Measurements from ENCODE around the gene NGDN. TPM values are rescaled to one million over a fixed set of nuclear protein-coding genes. Genes with fewer than 3 reads are reported as not detected.

Gene NGDN
- total and polyA plus RNA-seq, 4 experiments from 2014 or later: 60.7 to 95.1 (median 62.2) TPM

DNA sequence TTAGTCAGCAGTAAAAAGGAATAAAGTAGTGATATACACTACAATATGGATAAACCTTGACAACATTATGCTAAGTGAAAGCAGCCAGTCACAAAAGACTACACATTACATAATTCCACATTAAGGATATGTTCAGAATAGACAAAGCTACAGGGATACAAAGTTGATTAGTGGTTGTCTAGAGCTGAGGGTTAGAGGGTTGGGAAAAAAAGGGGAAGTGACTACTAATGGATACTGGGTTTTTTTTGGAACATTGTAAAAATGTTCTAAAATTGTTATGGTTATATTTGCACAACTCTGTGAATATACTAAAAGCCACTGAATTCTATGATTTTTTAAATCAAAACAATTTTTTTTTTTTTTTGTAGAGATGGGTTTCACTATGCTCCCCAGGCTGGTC, 4.8 kb upstream of the NGDN start:
- CTCF ChIA-PET (ENCODE audit: partially characterized antibody): interaction anchor here (0.8 to 1.2 kb wide), 3 partner anchors 11 to 95 kb away, joined by 3 read pairs; no protein-coding TSS in a partner anchor
- Histone ChIP-seq H3K9me3 (ENCODE audit: control insufficient read depth in 1 of 2, low read length in 2 of 2) (no peaks in the 10 kb centered on the region), H3K27ac (ENCODE audit: low read depth, low read length) (no peak overlapping the region), H3K4me3 (ENCODE audit: low read length in 2 of 2) (no peak overlapping the region), H3K27me3 (ENCODE audit: insufficient read depth, low read length) (no peaks in the 10 kb centered on the region), H3K36me3 (ENCODE audit: insufficient read depth, low read length) (no peaks in the 10 kb centered on the region), H3K4me1 (ENCODE audit: insufficient read depth, low read length) (peaks cover 7% of the 10 kb centered on the region)
- Mint-ChIP-seq H3K4me1 (peaks cover 0 to 2% (median 0%) of the 10 kb centered on the region in 4 donors), H3K27ac (no peak overlapping the region), H3K27me3 (peaks cover 3 to 5% of the 10 kb centered on the region in 2 donors), H3K4me3 (no peak overlapping the region), H3K36me3 (no peaks in the 10 kb centered on the region), H3K9me3 (no peaks in the 10 kb centered on the region)
- POLR2A ChIA-PET (ENCODE audit: partially characterized antibody): interaction anchor here (0.7 kb wide), 1 partner anchor 591 kb away, joined by 4 read pairs; no protein-coding TSS in a partner anchor
- intact Hi-C loops (cut with micrococcal nuclease): loop anchor here (5.0 to 10.0 kb wide), 3 partner anchors 367 to 980 kb away; partner anchors contain the start of genes ACIN1, C14orf119, DCAF11 and NRL
- DNase-seq: no peak

- H3K36me3 ChIP-seq (ENCODE audit: insufficient read depth, low read length): no peaks in the 10 kb centered on the region
- peak overlapping the region in 1 of 7 donors; percentile 5 for H3K27ac Mint-ChIP-seq
- H3K4me3 Mint-ChIP-seq: peak overlapping the region in 1 of 8 donors; percentile 29
- H3K4me1 Mint-ChIP-seq: peaks cover 0 to 2% (median 0%) of the 10 kb centered on the region in 4 donors
- H3K4me1 ChIP-seq (ENCODE audit: insufficient read depth, low read length): peaks cover 12% of the 10 kb centered on the region
- H3K27ac ChIP-seq (ENCODE audit: low read depth, low read length): no peak overlapping the region
- H3K4me3 ChIP-seq (ENCODE audit: low read length in 2 of 2): no peak overlapping the region
- intact Hi-C loops (cut with micrococcal nuclease): loop anchor here (5.0 to 10.0 kb wide), 3 partner anchors 368 to 980 kb away; partner anchors contain the start of genes ACIN1, C14orf119, DCAF11 and NRL
- ChIA-PET CTCF (ENCODE audit: partially characterized antibody) (interaction anchor here (0.8 to 1.2 kb wide), 3 partner anchors 10 to 94 kb away, joined by 3 read pairs; no protein-coding TSS in a partner anchor), POLR2A (ENCODE audit: partially characterized antibody) (no interaction called here)
- H3K9me3 Mint-ChIP-seq: no peaks in the 10 kb centered on the region
- peaks cover 0 to 2% of the 10 kb centered on the region in 2 donors for H3K36me3 Mint-ChIP-seq
- no peak for DNase-seq
- H3K27me3 Mint-ChIP-seq: peaks cover 1 to 5% of the 10 kb centered on the region in 2 donors
- H3K9me3 ChIP-seq (ENCODE audit: control insufficient read depth in 1 of 2, low read length in 2 of 2): no peaks in the 10 kb centered on the region
- no peaks in the 10 kb centered on the region for H3K27me3 ChIP-seq (ENCODE audit: insufficient read depth, low read length)
Measured at GRCh38 chr14:23465261-23465660, 4.2 kb upstream of the NGDN start.

GRCh38 chr14:23468704-23469126, 788 bp upstream of the NGDN start:
- intact Hi-C loops (cut with micrococcal nuclease): loop anchor here (1.0 to 10.0 kb wide), 7 partner anchors 88 to 976 kb away; partner anchors contain the start of genes ACIN1, AP1G2, C14orf119 and DCAF11
- POLR2A ChIA-PET (ENCODE audit: partially characterized antibody): interaction anchor here (0.7 to 1.0 kb wide), 4 partner anchors 10 to 703 kb away, joined by 3 read pairs; partner anchors contain the start of genes AP1G2 and OXA1L
- DNase-seq: no peak

DNA sequence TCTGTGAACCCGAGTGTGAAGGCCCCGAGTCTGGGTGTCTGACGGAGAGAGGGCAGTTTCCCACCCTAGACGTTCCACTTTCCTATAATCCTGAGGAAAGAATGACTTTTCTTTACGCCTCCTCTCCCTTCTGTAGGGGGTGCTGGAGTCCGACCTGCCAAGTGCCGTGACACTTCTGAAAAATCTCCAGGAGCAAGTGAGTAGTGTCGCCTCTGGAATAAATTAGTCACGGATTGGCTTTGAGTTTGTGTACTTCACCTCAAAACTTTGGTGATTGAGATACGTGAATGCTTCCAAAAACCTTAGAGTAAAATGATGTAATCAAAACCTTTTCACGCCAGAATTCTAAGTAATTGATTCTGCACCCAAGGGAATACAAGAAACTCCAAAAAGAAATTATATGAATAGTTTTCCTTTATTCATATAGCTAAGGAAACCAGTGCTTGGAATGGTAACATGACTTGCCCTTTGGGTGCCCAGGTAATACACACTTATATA, 452 bp downstream of the NGDN start:
- ChIA-PET POLR2A (ENCODE audit: partially characterized antibody) (interaction anchor here (1.0 to 2.2 kb wide), 3 partner anchors 86 to 149 kb away, joined by 3 to 6 read pairs (median 3); partner anchors contain the start of gene AP1G2), CTCF (ENCODE audit: partially characterized antibody) (interaction anchor here (1.1 kb wide), 1 partner anchor 9 kb away, joined by 4 read pairs; no protein-coding TSS in a partner anchor)
- peak in 1 of 5 donors; percentile 41 for DNase-seq
- H3K9me3 Mint-ChIP-seq: no peaks in the 10 kb centered on the region
- H3K4me1 Mint-ChIP-seq: peaks cover 0 to 8% (median 6%) of the 10 kb centered on the region in 4 donors
- H3K27ac Mint-ChIP-seq: peak overlapping the region in 1 of 7 donors; percentile 36
- Histone ChIP-seq H3K9me3 (ENCODE audit: control insufficient read depth in 1 of 2, low read length in 2 of 2) (no peaks in the 10 kb centered on the region), H3K4me3 (ENCODE audit: low read length in 2 of 2) (peak overlapping the region; percentile 75 to 78), H3K27me3 (ENCODE audit: insufficient read depth, low read length) (no peaks in the 10 kb centered on the region), H3K4me1 (ENCODE audit: insufficient read depth, low read length) (peaks cover 17% of the 10 kb centered on the region), H3K36me3 (ENCODE audit: insufficient read depth, low read length) (peaks cover 18% of the 10 kb centered on the region), H3K27ac (ENCODE audit: low read depth, low read length) (peak overlapping the region; percentile 89)
- H3K27me3 Mint-ChIP-seq: no peaks in the 10 kb centered on the region
- H3K36me3 Mint-ChIP-seq: peaks cover 17 to 28% of the 10 kb centered on the region in 2 donors
- intact Hi-C loops (cut with micrococcal nuclease): loop anchor here (1.0 to 10.0 kb wide), 7 partner anchors 86 to 975 kb away; partner anchors contain the start of genes ACIN1, AP1G2, C14orf119 and DCAF11
- no peak overlapping the region for H3K4me3 Mint-ChIP-seq

More at GRCh38 chr14:23468704-23469126, 788 bp upstream of the NGDN start:
- Histone ChIP-seq H3K9me3 (ENCODE audit: control insufficient read depth in 1 of 2, low read length in 2 of 2) (no peaks in the 10 kb centered on the region), H3K4me3 (ENCODE audit: low read length in 2 of 2) (peak overlapping the region; percentile 36 to 78), H3K27ac (ENCODE audit: low read depth, low read length) (peak overlapping the region; percentile 46), H3K4me1 (ENCODE audit: insufficient read depth, low read length) (peaks cover 17% of the 10 kb centered on the region), H3K36me3 (ENCODE audit: insufficient read depth, low read length) (peaks cover 13% of the 10 kb centered on the region), H3K27me3 (ENCODE audit: insufficient read depth, low read length) (no peaks in the 10 kb centered on the region)
- CTCF ChIA-PET (ENCODE audit: partially characterized antibody): interaction anchor here (0.9 to 1.4 kb wide), 5 partner anchors 8 to 148 kb away, joined by 3 to 5 read pairs (median 4); partner anchors contain the start of gene PABPN1
- Mint-ChIP-seq H3K27ac (no peak overlapping the region), H3K36me3 (peaks cover 7 to 20% of the 10 kb centered on the region in 2 donors), H3K27me3 (no peaks in the 10 kb centered on the region), H3K4me3 (peak overlapping the region in 1 of 8 donors; percentile 35), H3K4me1 (peaks cover 0 to 7% (median 6%) of the 10 kb centered on the region in 4 donors), H3K9me3 (no peaks in the 10 kb centered on the region)

DNA sequence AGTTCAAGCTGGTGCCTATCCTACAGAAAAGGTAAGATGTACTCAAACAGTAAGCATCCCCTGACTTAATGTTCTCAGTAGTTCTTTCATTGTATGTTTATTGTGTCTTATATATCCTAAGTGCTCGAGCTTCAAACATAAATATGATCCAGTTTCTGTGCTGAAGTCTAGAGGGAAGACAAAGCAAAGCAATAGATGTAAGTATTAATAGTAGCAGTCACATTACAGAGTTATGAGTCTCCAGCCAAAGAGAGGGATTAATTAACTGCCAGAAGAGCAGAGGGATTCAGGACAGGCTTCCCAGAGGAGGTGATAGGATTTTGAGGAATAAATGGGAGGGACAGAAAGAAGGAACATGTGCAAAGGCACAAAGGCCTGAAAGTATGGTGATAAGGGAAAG, 1.4 kb downstream of the NGDN start:
- no peak overlapping the region for H3K27ac ChIP-seq (ENCODE audit: low read depth, low read length)
- Mint-ChIP-seq H3K27me3 (no peaks in the 10 kb centered on the region), H3K36me3 (peaks cover 26 to 38% of the 10 kb centered on the region in 2 donors), H3K27ac (peak overlapping the region in 4 of 7 donors; percentile 48 to 86 (median 68)), H3K4me3 (peak overlapping the region in 3 of 8 donors; percentile 32 to 76 (median 45)), H3K9me3 (no peaks in the 10 kb centered on the region), H3K4me1 (peaks cover 0 to 8% (median 6%) of the 10 kb centered on the region in 4 donors)
- ChIA-PET POLR2A (ENCODE audit: partially characterized antibody) (interaction anchor here (2.2 kb wide), 1 partner anchor 150 kb away, joined by 6 read pairs; no protein-coding TSS in a partner anchor), CTCF (ENCODE audit: partially characterized antibody) (interaction anchor here (1.2 kb wide), 1 partner anchor 169 kb away, joined by 3 read pairs; no protein-coding TSS in a partner anchor)
- peaks cover 28% of the 10 kb centered on the region for H3K36me3 ChIP-seq (ENCODE audit: insufficient read depth, low read length)
- no peak overlapping the region for H3K4me3 ChIP-seq (ENCODE audit: low read length in 2 of 2)
- peaks cover 17% of the 10 kb centered on the region for H3K4me1 ChIP-seq (ENCODE audit: insufficient read depth, low read length)
- DNase-seq: no peak
- H3K9me3 ChIP-seq (ENCODE audit: control insufficient read depth in 1 of 2, low read length in 2 of 2): no peaks in the 10 kb centered on the region
- intact Hi-C loops (cut with micrococcal nuclease): no loop called here
- no peaks in the 10 kb centered on the region for H3K27me3 ChIP-seq (ENCODE audit: insufficient read depth, low read length)

- peaks cover 54 to 64% of the 10 kb centered on the region in 2 donors for H3K36me3 Mint-ChIP-seq
- peak; percentile 67 to 73 (median 71) for DNase-seq
- Histone ChIP-seq H3K27ac (ENCODE audit: low read depth, low read length) (no peak overlapping the region), H3K9me3 (ENCODE audit: control insufficient read depth in 1 of 2, low read length in 2 of 2) (no peaks in the 10 kb centered on the region), H3K4me1 (ENCODE audit: insufficient read depth, low read length) (peaks cover 8% of the 10 kb centered on the region), H3K36me3 (ENCODE audit: insufficient read depth, low read length) (peaks cover 37% of the 10 kb centered on the region), H3K27me3 (ENCODE audit: insufficient read depth, low read length) (no peaks in the 10 kb centered on the region), H3K4me3 (ENCODE audit: low read length in 2 of 2) (no peak overlapping the region)
- H3K27ac Mint-ChIP-seq: peak overlapping the region in 4 of 7 donors; percentile 0 to 83 (median 28)
- ChIA-PET POLR2A (ENCODE audit: partially characterized antibody) (interaction anchor here (0.7 to 3.2 kb wide), 4 partner anchors 9 to 85 kb away, joined by 3 to 19 read pairs (median 4); partner anchors contain the start of gene NGDN), CTCF (ENCODE audit: partially characterized antibody) (interaction anchor here (0.7 to 7.3 kb wide), 18 partner anchors 9 to 153 kb away, joined by 3 to 174 read pairs (median 5); partner anchors contain the start of genes AP1G2 and NGDN)
- no peaks in the 10 kb centered on the region for H3K27me3 Mint-ChIP-seq
- peaks cover 4 to 12% (median 5%) of the 10 kb centered on the region in 4 donors for H3K4me1 Mint-ChIP-seq
- intact Hi-C loops (cut with micrococcal nuclease): loop anchor here (1.0 kb wide), 2 partner anchors 61 to 84 kb away; no protein-coding TSS in a partner anchor
- H3K4me3 Mint-ChIP-seq: no peak overlapping the region
- no peaks in the 10 kb centered on the region for H3K9me3 Mint-ChIP-seq
Measured at GRCh38 chr14:23478109-23478759, 8.7 kb downstream of the NGDN start.
